Natural killer cell (primary cell): ENCODE results near the gene MRPS10. TPM values are rescaled to one million over a fixed set of nuclear protein-coding genes. Genes with fewer than 3 reads are reported as not detected.

Experiments used
- ATAC-seq, 3 donors: fragments of 150-1000 bp in 2 of 3; fragments of 200-7000 bp in 1 of 3; cut with Tn5 transposase; 1 replicate in 1 of 3; 2 replicates in 2 of 3; pipeline ENCODE4 v1.10.0; 2021; ENCODE audit warnings: mild to moderate bottlenecking in 2 of 3, moderate library complexity in 2 of 3
- DNase-seq, 2 donors: peaks; one replicate each; pipeline versions ENCODE4 v3.0.0 to v3.0.0-alpha.2; 2013 to 2021; ENCODE audit warnings: mixed read lengths in 1 of 2
- H3K27ac ChIP-seq: one replicate; pipeline ENCODE4 v1.5.1; 2013; ENCODE audit warnings: mild to moderate bottlenecking, low read length
- H3K27me3 ChIP-seq: one replicate; pipeline ENCODE4 v1.6.1; 2013; ENCODE audit warnings: low read length; ENCODE audit not compliant: control insufficient read depth, insufficient read depth
- H3K36me3 ChIP-seq: one replicate; pipeline ENCODE4 v1.6.1; 2013; ENCODE audit warnings: low read length; ENCODE audit not compliant: control insufficient read depth, insufficient read depth
- H3K4me1 ChIP-seq: one replicate; pipeline ENCODE4 v1.6.1; 2013; ENCODE audit warnings: low read length; ENCODE audit not compliant: control insufficient read depth, insufficient read depth
- H3K4me3 ChIP-seq: one replicate; pipeline ENCODE4 v1.5.1; 2013; ENCODE audit warnings: low read length
- H3K9me3 ChIP-seq: one replicate; pipeline ENCODE4 v1.6.1; 2013; ENCODE audit warnings: low read length; ENCODE audit not compliant: control insufficient read depth, insufficient read depth
- H3K27ac Mint-ChIP-seq, 2 donors: one replicate each; pipeline ENCODE4 v1.8.0; 2022; ENCODE audit warnings: mild to moderate bottlenecking in 2 of 2, mixed read lengths in 2 of 2, moderate library complexity in 1 of 2
- H3K27me3 Mint-ChIP-seq, 2 donors: one replicate each; pipeline ENCODE4 v1.8.0; 2022; ENCODE audit warnings: low read depth in 2 of 2, mixed read lengths in 2 of 2
- H3K36me3 Mint-ChIP-seq: one replicate; pipeline ENCODE4 v1.8.0; 2022; ENCODE audit warnings: mixed read lengths
- H3K4me1 Mint-ChIP-seq, 2 donors: one replicate each; pipeline ENCODE4 v1.8.0; 2022; ENCODE audit warnings: mixed read lengths in 2 of 2
- H3K4me3 Mint-ChIP-seq: one replicate; pipeline ENCODE4 v1.8.0; 2022; ENCODE audit warnings: mild to moderate bottlenecking, moderate library complexity, mixed read lengths
- H3K9me3 Mint-ChIP-seq, 2 donors: one replicate each; pipeline ENCODE4 v1.8.0; 2022; ENCODE audit warnings: mixed read lengths in 2 of 2
- WGBS: methylation state at CpG from one replicate; pipeline ENCODE4 v1.1.7; 2013; ENCODE audit warnings: missing lambda C conversion rate; ENCODE audit not compliant: insufficient coverage; 5-methylcytosine and 5-hydroxymethylcytosine counted together
- intact Hi-C: fragments of 100-400 bp; cut with micrococcal nuclease; formaldehyde crosslinking; loops from one replicate; pipeline ENCODE4 v1.14.2; 2022
- total RNA-seq, 4 donors: library from RNA; stranded (reverse); fragments of 120-200 nt in 1 of 4; gene quantifications; one replicate each; pipeline versions ENCODE4 v1.2.3 to v1.2.4, GENCODE V29; 2013 to 2022
- TF ChIP-seq, protein P1 (sequence below): fragments of 200-600 bp; IDR thresholded peaks from one replicate; pipeline ENCODE4 v1.8.0; 2022; ENCODE audit warnings: antibody characterized with exemption

Gene MRPS10
- total RNA-seq, 3 donors from 2014 or later (not counting 1 experiment from before 2014, with no cell fraction given) = 21.8 to 25.4 (median 22.6) TPM

- no peaks in the 10 kb centered on the region for H3K9me3 ChIP-seq
- H3K4me1 Mint-ChIP-seq = peaks cover 19 to 27% of the 10 kb centered on the region in 2 donors
- H3K36me3 Mint-ChIP-seq = no peaks in the 10 kb centered on the region
- no peak overlapping the region for H3K4me3 ChIP-seq
- TF ChIP-seq, protein P1, sequence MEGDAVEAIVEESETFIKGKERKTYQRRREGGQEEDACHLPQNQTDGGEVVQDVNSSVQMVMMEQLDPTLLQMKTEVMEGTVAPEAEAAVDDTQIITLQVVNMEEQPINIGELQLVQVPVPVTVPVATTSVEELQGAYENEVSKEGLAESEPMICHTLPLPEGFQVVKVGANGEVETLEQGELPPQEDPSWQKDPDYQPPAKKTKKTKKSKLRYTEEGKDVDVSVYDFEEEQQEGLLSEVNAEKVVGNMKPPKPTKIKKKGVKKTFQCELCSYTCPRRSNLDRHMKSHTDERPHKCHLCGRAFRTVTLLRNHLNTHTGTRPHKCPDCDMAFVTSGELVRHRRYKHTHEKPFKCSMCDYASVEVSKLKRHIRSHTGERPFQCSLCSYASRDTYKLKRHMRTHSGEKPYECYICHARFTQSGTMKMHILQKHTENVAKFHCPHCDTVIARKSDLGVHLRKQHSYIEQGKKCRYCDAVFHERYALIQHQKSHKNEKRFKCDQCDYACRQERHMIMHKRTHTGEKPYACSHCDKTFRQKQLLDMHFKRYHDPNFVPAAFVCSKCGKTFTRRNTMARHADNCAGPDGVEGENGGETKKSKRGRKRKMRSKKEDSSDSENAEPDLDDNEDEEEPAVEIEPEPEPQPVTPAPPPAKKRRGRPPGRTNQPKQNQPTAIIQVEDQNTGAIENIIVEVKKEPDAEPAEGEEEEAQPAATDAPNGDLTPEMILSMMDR = no peak
- no peaks in the 10 kb centered on the region for H3K27me3 ChIP-seq
- no peak overlapping the region for H3K27ac Mint-ChIP-seq
- WGBS = 95% methylated on average over 10 of the region's 10 CpGs
- H3K36me3 ChIP-seq = peaks cover 14% of the 10 kb centered on the region
- no peaks in the 10 kb centered on the region for H3K9me3 Mint-ChIP-seq
- H3K4me3 Mint-ChIP-seq = no peak overlapping the region
- H3K27ac ChIP-seq = no peak overlapping the region
- no peak for DNase-seq
- intact Hi-C loops = no loop called here
- H3K27me3 Mint-ChIP-seq = no peaks in the 10 kb centered on the region
- no peak for ATAC-seq
- H3K4me1 ChIP-seq = peaks cover 26% of the 10 kb centered on the region
Observed at GRCh38 chr6:42264162-42264851, 46.6 kb upstream of the MRPS10 start.

GRCh38 chr6:42263165-42263728 is 45.6 kb upstream of the MRPS10 start:
- Histone ChIP-seq H3K27me3 (no peaks in the 10 kb centered on the region), H3K4me1 (peaks cover 16% of the 10 kb centered on the region), H3K27ac (no peak overlapping the region), H3K36me3 (peaks cover 14% of the 10 kb centered on the region), H3K4me3 (no peak overlapping the region), H3K9me3 (no peaks in the 10 kb centered on the region)
- Mint-ChIP-seq H3K36me3 (no peaks in the 10 kb centered on the region), H3K4me1 (peaks cover 18 to 20% of the 10 kb centered on the region in 2 donors), H3K27ac (no peak overlapping the region), H3K27me3 (no peaks in the 10 kb centered on the region), H3K9me3 (no peaks in the 10 kb centered on the region), H3K4me3 (no peak overlapping the region)
- WGBS = 94% methylated on average over 24 of the region's 24 CpGs
- TF ChIP-seq, protein P1 = no peak
- no peak for DNase-seq
- intact Hi-C loops = no loop called here
- ATAC-seq = no peak

DNA sequence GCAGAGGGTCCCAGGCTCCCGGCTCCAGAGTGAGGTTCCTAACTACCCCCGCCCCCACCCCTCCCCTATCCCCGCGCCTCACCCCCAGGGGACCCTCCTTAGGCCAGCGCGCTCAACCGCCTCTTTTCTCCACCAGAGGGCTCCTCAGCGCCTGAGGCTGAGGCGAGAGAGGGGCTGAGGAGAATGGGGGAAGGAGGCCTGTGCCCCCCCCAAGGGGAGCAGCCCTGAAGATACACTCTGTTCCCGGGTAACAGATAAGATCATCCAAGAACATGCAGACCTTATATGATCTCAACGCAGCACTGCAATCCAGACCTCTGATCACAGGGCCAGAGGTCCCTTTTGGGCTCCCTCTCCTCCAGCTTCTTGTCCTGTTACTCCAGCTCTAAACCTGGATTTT is 43.3 kb upstream of the MRPS10 start:
- 74% methylated on average over 9 of the region's 11 CpGs for WGBS
- DNase-seq (peak in 1 of 2 donors; percentile 56), ATAC-seq (peak; percentile 50 to 77 (median 70))
- Mint-ChIP-seq H3K4me3 (no peak overlapping the region), H3K36me3 (peaks cover 21% of the 10 kb centered on the region), H3K9me3 (no peaks in the 10 kb centered on the region), H3K27me3 (no peaks in the 10 kb centered on the region), H3K4me1 (peaks cover 13 to 14% of the 10 kb centered on the region in 2 donors), H3K27ac (peak overlapping the region; percentile 47 to 75)
- Histone ChIP-seq H3K36me3 (peaks cover 29% of the 10 kb centered on the region), H3K27ac (no peak overlapping the region), H3K9me3 (no peaks in the 10 kb centered on the region), H3K4me3 (no peak overlapping the region), H3K4me1 (peaks cover 15% of the 10 kb centered on the region), H3K27me3 (no peaks in the 10 kb centered on the region)
- intact Hi-C loops = loop anchor here (1.0 kb wide), 1 partner anchor 286 kb away; no protein-coding TSS in a partner anchor
- TF ChIP-seq, protein P1 = peak; percentile 68
